Muscle layer of duodenum (tissue), 2 donors: ENCODE measurements around the gene RNF44.
A peak's percentile ranks its signal among the peaks of the same experiment; 100 is the strongest.

Experiments used
- H3K27ac ChIP-seq: one replicate; pipeline ENCODE4 v1.7.0; 2013; ENCODE audit warnings: mild to moderate bottlenecking, low read length
- H3K27me3 ChIP-seq: one replicate; pipeline ENCODE4 v1.7.0; 2013; ENCODE audit warnings: low read depth, mild to moderate bottlenecking, control low read depth, low read length
- H3K36me3 ChIP-seq, 2 donors: one replicate each; pipeline ENCODE4 v1.7.0; 2013; ENCODE audit warnings: low read length in 2 of 2, control low read depth in 1 of 2, mild to moderate bottlenecking in 1 of 2; ENCODE audit not compliant: insufficient read depth in 2 of 2, control insufficient read depth in 1 of 2
- H3K4me1 ChIP-seq, 2 donors: one replicate each; pipeline ENCODE4 v1.7.0; 2013; ENCODE audit warnings: low read length in 2 of 2, mild to moderate bottlenecking in 2 of 2, control low read depth in 1 of 2, moderate library complexity in 1 of 2; ENCODE audit not compliant: insufficient read depth in 2 of 2, control insufficient read depth in 1 of 2
- H3K4me3 ChIP-seq, 2 donors: one replicate each; pipeline ENCODE4 v1.7.0; 2013; ENCODE audit warnings: low read length in 2 of 2, low read depth in 1 of 2, mild to moderate bottlenecking in 1 of 2
- H3K9me3 ChIP-seq, 2 donors: one replicate each; pipeline ENCODE4 v1.7.0; 2013; ENCODE audit warnings: low read length in 2 of 2, control low read depth in 1 of 2, mild to moderate bottlenecking in 1 of 2; ENCODE audit not compliant: control insufficient read depth in 1 of 2
- donor health status: healthy.

Gene RNF44

DNA sequence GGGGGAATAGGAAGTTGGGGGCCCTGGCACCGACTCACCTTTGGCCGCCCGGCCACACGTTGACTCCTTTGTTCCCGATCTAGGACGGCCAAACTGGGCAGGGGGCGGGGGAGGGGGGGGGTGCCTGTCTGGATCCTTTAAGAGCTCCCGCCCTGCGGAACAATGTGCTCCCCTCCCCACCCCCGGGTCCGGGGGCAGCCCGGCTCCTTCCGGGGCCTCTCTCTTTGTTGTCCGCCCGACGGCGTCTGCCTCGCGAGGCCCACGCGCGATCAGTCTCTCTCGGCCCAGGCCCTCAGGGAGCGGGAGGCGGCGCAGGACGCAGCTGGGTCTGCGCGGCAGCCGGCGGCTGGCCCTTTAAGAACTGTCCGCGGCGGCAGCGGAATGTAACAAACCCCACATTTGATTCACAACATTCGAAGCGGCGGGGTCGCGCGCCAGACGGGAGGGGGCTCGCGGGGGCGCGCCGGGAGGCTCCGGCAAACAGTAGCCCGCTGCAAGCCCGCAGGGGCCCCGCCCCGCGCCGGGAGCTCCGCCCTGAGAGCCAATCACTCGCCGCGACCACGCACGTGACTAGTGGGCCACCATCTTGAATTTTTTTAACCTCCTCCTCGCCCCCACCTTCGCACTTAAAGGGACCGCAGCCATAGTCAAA, at the start of gene RNF44:
TSS of gene RNF44 (minus strand) at position 501 of the 652 bp plus-strand sequence. CDS start 4,930 bp downstream, outside the sequence.
- Histone ChIP-seq H3K36me3 (peaks cover 0 to 2% of the 10 kb centered on the region in 2 donors), H3K27ac (peak within 1 kb of the TSS; percentile 99), H3K27me3 (no peaks in the 10 kb centered on the region), H3K4me3 (peak within 1 kb of the TSS; percentile 90 to 96), H3K9me3 (no peaks in the 10 kb centered on the region), H3K4me1 (peaks cover 41 to 57% of the 10 kb centered on the region in 2 donors)

DNA sequence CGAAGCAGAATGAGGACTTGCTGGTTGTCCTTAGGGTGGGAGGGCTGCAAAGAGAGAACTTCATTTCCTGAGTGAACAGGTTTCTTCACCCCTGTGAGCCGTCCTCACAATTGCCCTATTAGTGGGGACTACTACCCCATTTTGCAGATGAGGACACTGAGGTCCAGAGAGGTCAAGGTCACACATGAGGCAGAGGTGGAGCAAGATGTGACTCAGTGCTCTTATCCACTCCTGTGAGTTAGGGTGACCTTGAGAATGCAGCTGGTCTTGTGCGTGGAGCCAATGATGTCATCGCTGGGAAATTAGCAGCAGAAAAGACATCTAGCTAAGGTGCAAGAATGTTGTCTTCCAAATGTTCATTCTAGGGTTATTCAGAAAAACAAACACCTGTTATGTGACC, 45.9 kb upstream of the RNF44 start:
- no peaks in the 10 kb centered on the region for H3K27me3 ChIP-seq
- H3K27ac ChIP-seq: no peak overlapping the region
- no peaks in the 10 kb centered on the region for H3K4me1 ChIP-seq
- H3K9me3 ChIP-seq: peaks cover 12 to 23% of the 10 kb centered on the region in 2 donors
- H3K36me3 ChIP-seq: no peaks in the 10 kb centered on the region
- no peak overlapping the region for H3K4me3 ChIP-seq

DNA sequence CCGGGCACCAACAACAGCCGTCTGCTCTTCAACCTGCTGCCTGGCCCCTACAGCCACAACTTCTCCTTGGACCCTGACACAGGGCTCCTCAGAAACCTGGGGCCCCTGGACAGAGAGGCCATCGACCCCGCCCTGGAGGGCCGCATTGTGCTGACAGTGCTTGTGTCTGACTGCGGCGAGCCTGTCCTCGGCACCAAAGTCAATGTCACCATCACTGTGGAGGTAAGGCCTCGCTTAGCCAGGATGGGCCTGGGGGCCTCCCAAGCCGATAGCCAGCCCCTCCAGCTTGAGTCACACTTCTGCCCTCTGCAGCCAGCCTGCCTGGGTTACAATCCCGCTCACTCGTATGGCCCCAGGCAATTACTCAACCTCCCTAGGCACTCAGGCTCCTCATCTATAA, 44.2 kb upstream of the RNF44 start:
- Histone ChIP-seq H3K27ac (no peak overlapping the region), H3K4me1 (no peaks in the 10 kb centered on the region), H3K4me3 (no peak overlapping the region), H3K9me3 (peaks cover 12 to 23% of the 10 kb centered on the region in 2 donors), H3K36me3 (no peaks in the 10 kb centered on the region), H3K27me3 (no peaks in the 10 kb centered on the region)

DNA sequence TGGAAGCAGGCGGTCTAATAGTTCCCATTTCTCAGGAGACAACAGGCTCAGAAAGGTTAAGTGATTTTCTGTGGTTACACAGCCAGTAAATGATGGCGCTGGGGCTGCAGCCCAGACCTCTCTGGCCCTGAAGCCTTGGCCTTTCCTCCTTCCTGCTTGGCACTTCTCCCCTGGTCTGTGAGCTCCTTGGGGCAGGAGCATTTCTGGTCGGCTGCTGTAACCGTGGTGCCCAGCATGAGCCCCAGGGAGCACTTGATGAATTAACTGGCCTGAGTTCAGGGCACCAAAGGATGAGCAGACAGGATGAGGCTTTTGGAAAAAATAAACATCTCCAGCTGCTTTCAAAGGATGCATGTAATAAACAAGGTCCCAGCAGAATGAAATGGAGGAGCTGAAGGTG, 42.1 kb upstream of the RNF44 start:
- no peaks in the 10 kb centered on the region for H3K36me3 ChIP-seq
- H3K27me3 ChIP-seq: no peaks in the 10 kb centered on the region
- H3K4me3 ChIP-seq: no peak overlapping the region
- H3K27ac ChIP-seq: no peak overlapping the region
- H3K4me1 ChIP-seq: no peaks in the 10 kb centered on the region
- H3K9me3 ChIP-seq: peaks cover 0 to 7% of the 10 kb centered on the region in 2 donors

DNA sequence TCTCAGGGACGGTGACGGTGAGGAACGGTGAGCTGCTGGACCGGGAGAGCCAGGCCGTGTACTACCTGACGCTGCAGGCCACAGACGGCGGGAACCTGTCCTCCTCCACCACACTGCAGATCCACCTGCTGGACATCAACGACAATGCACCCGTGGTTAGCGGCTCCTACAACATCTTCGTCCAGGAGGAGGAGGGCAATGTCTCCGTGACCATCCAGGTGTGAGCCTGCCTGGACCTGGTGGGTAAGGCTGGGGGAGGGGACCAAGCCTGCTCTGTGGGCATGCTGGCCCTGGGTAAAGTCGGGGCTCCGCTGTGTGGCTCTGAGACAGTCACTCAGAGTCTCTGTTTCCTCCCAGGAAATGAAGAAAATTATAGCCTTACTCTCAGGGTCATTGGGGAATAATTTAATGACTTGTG, 41.2 kb upstream of the RNF44 start:
- Histone ChIP-seq H3K27me3 (no peaks in the 10 kb centered on the region), H3K9me3 (no peaks in the 10 kb centered on the region), H3K4me1 (no peaks in the 10 kb centered on the region), H3K4me3 (no peak overlapping the region), H3K36me3 (no peaks in the 10 kb centered on the region), H3K27ac (no peak overlapping the region)

DNA sequence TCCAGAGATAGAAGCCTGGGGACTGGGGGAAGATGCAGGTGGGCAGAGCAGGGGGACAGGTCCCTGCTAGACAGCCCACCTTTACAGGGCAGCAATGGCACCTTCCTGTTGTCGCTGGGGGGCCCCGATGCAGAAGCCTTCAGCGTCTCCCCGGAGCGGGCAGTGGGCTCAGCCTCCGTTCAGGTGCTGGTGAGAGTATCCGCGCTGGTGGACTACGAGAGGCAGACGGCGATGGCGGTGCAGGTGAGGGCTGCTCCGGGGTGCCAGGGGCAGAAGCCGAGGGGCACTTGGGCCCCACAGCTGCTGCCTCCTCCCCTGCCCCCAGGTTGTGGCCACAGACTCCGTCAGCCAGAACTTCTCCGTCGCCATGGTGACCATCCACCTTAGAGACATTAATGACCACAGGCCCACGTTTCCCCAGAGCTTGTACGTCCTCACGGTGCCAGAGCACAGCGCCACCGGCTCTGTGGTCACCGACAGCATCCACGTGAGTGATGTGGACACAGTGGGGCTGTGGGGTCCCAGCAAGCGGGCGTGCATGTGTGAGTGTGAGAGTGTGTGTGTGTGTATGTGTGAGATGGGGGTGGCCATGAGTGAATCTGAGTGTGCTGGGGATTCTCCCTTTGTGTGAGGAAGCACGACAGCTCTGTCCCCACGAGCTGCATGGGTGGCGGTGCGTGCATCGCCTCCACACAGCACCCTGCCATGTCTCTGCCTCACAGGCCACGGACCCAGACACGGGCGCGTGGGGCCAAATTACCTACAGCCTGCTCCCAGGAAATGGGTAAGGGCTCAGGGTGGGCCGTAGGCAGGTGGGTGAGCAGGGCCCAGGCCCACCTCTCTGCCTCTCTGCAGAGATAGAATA, 40.3 kb upstream of the RNF44 start:
- Histone ChIP-seq H3K27ac (no peak overlapping the region), H3K9me3 (no peaks in the 10 kb centered on the region), H3K27me3 (no peaks in the 10 kb centered on the region), H3K4me1 (no peaks in the 10 kb centered on the region), H3K36me3 (no peaks in the 10 kb centered on the region), H3K4me3 (no peak overlapping the region)

DNA sequence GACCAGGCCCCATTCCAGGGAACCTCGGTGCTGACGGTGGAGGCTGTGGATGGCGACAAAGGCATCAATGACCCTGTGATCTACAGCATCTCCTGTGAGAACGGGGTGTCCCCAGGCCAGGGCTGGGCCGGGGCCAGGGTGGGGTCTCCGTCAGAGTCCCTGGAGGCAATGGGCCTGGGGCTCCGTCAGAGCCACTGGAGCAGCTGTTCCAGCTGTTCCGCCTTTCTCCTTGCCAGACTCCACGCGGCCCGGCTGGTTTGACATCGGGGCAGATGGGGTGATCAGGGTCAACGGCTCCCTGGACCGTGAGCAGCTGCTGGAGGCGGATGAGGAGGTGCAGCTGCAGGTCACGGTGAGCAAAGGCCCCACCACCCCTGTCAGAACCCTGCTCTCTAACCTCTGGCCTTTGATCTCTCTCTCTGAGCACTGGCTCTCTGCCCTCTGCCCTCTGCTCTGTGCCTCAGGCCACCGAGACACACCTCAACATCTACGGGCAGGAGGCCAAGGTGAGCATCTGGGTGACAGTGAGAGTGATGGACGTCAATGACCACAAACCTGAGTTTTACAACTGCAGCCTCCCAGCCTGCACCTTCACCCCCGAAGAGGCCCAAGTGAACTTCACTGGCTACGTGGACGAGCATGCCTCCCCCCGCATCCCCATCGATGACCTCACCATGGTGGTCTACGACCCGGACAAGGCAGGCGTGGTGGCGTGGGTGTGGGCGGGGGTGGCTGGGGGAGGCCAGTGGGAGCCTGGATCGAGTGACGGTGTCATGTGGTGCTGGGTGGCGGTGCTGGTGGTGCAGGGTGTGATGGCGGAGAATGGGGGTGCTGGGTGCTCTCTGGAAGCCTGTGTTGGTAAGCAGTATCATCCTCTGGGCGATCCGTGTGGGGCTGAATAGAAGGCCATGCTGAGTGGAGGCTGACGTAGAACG, 38.6 kb upstream of the RNF44 start:
- Histone ChIP-seq H3K4me1 (no peaks in the 10 kb centered on the region), H3K36me3 (no peaks in the 10 kb centered on the region), H3K27ac (no peak overlapping the region), H3K9me3 (no peaks in the 10 kb centered on the region), H3K4me3 (no peak overlapping the region), H3K27me3 (no peaks in the 10 kb centered on the region)

DNA sequence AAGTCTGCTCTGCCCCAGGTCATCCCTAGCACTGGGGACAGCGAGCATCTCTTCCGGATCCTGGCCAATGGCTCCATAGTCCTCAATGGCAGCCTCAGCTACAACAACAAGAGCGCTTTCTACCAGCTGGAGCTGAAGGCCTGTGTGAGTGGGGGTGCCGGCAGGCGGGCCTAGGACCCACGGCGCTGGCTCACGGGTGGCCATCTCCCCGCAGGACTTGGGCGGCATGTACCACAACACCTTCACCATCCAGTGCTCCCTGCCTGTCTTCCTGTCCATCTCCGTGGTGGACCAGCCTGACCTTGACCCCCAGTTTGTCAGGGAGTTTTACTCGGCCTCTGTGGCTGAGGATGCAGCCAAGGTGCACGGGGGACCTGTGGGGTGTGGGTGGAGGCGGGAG, 37.9 kb upstream of the RNF44 start:
- Histone ChIP-seq H3K4me3 (no peak overlapping the region), H3K27me3 (no peaks in the 10 kb centered on the region), H3K9me3 (no peaks in the 10 kb centered on the region), H3K36me3 (no peaks in the 10 kb centered on the region), H3K4me1 (no peaks in the 10 kb centered on the region), H3K27ac (no peak overlapping the region)

DNA sequence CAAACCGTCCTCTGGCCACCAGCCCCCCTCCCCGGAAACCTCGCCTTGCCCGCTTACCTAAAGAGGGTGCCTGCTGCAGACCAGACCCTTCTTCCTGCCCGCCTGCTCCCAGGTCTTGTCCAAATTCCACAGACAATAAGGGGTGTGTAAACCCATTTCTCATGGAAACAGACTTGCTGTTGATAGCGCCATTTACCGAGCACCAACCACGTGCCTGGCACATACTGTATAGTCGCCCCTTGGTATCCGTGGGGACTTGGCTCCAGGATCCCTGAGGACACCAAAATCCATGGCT, 37.0 kb upstream of the RNF44 start:
- H3K36me3 ChIP-seq: no peaks in the 10 kb centered on the region
- H3K27ac ChIP-seq: no peak overlapping the region
- H3K9me3 ChIP-seq: no peaks in the 10 kb centered on the region
- no peaks in the 10 kb centered on the region for H3K4me1 ChIP-seq
- H3K27me3 ChIP-seq: no peaks in the 10 kb centered on the region
- no peak overlapping the region for H3K4me3 ChIP-seq

DNA sequence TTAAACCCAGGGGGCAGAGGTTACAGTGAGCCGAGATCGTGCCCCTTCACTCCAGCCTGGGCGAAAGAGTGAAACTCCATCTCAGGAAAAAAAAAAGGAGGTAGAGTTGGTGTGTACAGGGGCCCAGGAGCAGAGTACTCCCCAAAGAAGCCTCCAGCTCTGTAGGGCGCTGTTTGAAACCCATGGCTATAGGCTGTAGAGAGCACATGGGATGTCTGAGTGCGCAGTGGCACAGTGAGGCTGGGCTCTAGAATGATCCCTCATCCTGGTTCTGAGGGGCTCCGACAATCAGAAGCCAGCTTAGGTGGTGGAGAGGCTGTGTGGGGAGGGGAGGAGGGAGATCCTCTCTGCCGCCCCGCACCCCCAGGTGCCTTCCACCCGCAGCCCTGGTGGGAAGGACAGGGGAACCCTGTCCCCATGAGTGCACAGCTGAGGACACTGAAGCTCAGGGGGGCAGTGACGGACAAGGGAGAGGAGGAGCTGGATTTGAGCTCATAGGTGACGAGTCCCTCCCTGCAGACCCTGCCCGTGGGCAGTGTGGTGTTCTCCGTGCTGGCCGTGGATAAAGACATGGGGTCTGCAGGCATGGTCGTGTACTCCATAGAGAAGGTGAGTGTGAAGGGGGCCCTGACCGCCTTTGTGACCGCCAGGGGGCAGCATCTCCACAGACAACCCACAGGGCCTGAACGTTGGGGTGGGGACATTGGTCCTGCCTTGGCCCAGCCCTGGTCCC, 36.5 kb upstream of the RNF44 start:
- Histone ChIP-seq H3K27ac (no peak overlapping the region), H3K36me3 (no peaks in the 10 kb centered on the region), H3K27me3 (no peaks in the 10 kb centered on the region), H3K9me3 (no peaks in the 10 kb centered on the region), H3K4me1 (no peaks in the 10 kb centered on the region), H3K4me3 (no peak overlapping the region)
